TTC549 (cell line): Measurements from ENCODE around the gene NR3C2.
"Not testable (repeated sequence)": the region's sequence is repeated elsewhere in the genome, so short reads cannot be mapped to it uniquely, and the experiment has no call there.

Source experiments
- FAIRE-seq: peaks from 2 replicates; lab custom pipeline; 2012; peaks lifted over from hg19 to GRCh38; lab: Jason Lieb, UNC

Gene NR3C2

GRCh38 chr4:148216321-148216720, 225.9 kb downstream of the NR3C2 start:
- no peak for FAIRE-seq

- no peak for FAIRE-seq
Observed at GRCh38 chr4:148215202-148215601, 227.0 kb downstream of the NR3C2 start.

GRCh38 chr4:148214529-148215166, 227.6 kb downstream of the NR3C2 start:
- FAIRE-seq = no peak

GRCh38 chr4:148211533-148211932, 230.7 kb downstream of the NR3C2 start:
- no peak for FAIRE-seq

GRCh38 chr4:148210661-148211060, 231.6 kb downstream of the NR3C2 start:
- no peak for FAIRE-seq

GRCh38 chr4:148207068-148207467, 235.1 kb downstream of the NR3C2 start:
- FAIRE-seq = no peak

- no peak for FAIRE-seq
Observed at GRCh38 chr4:148205476-148205875, 236.7 kb downstream of the NR3C2 start.

GRCh38 chr4:148204892-148205291, 237.3 kb downstream of the NR3C2 start:
- FAIRE-seq = no peak

GRCh38 chr4:148204171-148204570, 238.0 kb downstream of the NR3C2 start:
- FAIRE-seq = no peak

GRCh38 chr4:148203056-148203898, 238.9 kb downstream of the NR3C2 start:
- FAIRE-seq = no peak

- FAIRE-seq = no peak
Observed at GRCh38 chr4:148200960-148201359, 241.3 kb downstream of the NR3C2 start.

- no peak for FAIRE-seq
Observed at GRCh38 chr4:148196164-148196563, 246.1 kb downstream of the NR3C2 start.

- FAIRE-seq = no peak
Observed at GRCh38 chr4:148192526-148192925, 249.7 kb downstream of the NR3C2 start.

GRCh38 chr4:148187454-148188222, 254.6 kb downstream of the NR3C2 start:
- not testable (repeated sequence) for FAIRE-seq

- FAIRE-seq = no peak
Observed at GRCh38 chr4:148184922-148185321, 257.3 kb downstream of the NR3C2 start.

- no peak for FAIRE-seq
Observed at GRCh38 chr4:148182230-148182911, 259.8 kb downstream of the NR3C2 start.

- no peak for FAIRE-seq
Observed at GRCh38 chr4:148173397-148174017, 268.7 kb downstream of the NR3C2 start.

- FAIRE-seq = no peak
Observed at GRCh38 chr4:148171596-148171995, 270.6 kb downstream of the NR3C2 start.

GRCh38 chr4:148170408-148171365, 271.5 kb downstream of the NR3C2 start:
- no peak for FAIRE-seq

GRCh38 chr4:148166132-148166591, 276.1 kb downstream of the NR3C2 start:
- FAIRE-seq = no peak

GRCh38 chr4:148164557-148164956, 277.7 kb downstream of the NR3C2 start:
- FAIRE-seq = no peak
